NCI-H1930 (cell line): ENCODE results near the gene CBFA2T3.
"Not testable (repeated sequence)": the region's sequence is repeated elsewhere in the genome, so short reads cannot be mapped to it uniquely, and the experiment has no call there.

Experiments
- DNase-seq, 2 experiments: peaks; one replicate each; lab custom pipeline; 2025; lab: John Stamatoyannopoulos, UW

Gene CBFA2T3

GRCh38 chr16:88977018-88977811 lies at the start of gene CBFA2T3:
Gene CBFA2T3 (minus strand): TSS chr16:88977207. CDS start chr16:88976807, 400 bp downstream.
- no peak for DNase-seq

- DNase-seq = no peak
These were observed 49.2 kb upstream of the CBFA2T3 start for GRCh38 chr16:89026121-89026612.

- DNase-seq = no peak
These were observed 48.6 kb upstream of the CBFA2T3 start for GRCh38 chr16:89025636-89026035.

GRCh38 chr16:89024546-89025060 lies 47.6 kb upstream of the CBFA2T3 start:
- no peak for DNase-seq

DNA sequence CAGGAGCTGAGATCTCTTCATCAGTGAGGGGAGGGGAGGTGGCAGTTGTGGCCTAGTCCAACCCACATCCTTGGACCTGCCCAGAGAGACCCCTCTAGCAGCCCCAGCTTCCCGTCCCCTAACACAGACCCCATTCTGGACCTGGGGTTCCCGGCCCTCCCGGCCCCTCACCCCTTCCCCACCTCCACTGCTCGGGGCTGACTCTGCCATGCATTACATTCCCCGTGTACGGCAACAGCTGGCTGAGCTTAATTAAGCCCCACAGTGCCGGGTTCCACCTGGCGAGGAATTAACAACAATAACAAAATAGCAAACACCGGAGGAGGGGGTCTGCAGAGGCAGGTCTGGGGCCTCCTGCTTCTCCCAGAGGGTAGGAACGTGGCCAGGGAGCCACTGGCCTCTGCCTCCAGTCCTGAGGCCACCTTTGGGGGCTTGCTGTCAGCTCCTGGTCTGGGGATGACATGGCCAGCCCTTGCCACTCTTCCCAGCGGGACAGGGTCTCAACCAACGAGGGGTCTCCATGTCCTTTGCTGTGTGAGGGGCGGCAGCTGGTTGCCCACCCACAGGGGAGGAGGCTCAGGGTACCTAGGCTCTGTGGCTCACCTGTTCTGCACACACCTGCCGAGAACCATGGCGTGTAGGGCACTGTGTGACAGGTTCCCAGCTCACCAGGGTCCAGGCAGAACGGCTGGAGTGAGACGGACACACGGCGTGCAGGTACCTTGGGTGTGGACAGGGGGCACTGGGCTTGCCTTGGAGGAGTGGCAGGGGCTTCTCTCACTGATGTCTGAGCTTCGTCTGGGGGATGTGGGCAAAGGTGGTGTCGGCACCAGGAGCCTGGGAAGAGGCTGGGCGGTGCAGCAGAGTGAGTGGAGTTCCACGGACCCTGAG lies 46.9 kb upstream of the CBFA2T3 start:
- DNase-seq = no peak

GRCh38 chr16:89023151-89023551 lies 46.1 kb upstream of the CBFA2T3 start:
- no peak for DNase-seq

- DNase-seq = no peak
These were observed 45.2 kb upstream of the CBFA2T3 start for GRCh38 chr16:89022051-89022836.

DNA sequence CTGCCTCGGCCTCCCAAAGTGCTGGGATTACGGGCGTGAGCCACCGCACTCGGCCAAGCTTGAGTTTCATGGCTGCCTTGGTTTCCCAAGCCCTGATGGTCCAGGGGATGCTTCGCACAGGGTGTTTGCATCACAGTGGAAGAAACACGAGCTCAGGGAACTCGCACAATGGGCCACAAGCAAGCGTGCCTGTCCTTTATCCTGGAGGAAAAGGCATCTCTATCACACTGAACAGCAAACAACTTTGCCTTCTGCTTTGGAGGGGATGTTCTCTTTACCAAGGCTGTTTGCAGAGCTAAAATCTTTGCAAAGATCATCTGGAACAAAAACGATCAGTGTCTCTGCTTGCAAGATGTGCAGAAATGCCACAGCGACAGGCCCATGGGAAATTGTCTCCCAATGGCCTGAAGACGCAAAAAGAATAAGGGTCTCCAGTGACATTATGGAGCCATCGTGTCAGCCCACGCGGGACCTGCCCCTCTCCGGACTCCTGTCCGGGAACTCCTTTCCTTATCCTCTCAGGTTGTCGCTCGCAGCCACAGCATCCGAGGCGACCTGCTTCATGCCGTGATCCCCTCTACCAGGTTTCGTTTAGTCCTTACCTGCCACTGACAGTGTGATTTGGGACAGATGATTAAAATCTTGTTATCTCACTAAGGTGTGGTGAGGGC lies 44.1 kb upstream of the CBFA2T3 start:
- no peak for DNase-seq

GRCh38 chr16:89020068-89020924 lies 43.3 kb upstream of the CBFA2T3 start:
- DNase-seq = no peak

DNA sequence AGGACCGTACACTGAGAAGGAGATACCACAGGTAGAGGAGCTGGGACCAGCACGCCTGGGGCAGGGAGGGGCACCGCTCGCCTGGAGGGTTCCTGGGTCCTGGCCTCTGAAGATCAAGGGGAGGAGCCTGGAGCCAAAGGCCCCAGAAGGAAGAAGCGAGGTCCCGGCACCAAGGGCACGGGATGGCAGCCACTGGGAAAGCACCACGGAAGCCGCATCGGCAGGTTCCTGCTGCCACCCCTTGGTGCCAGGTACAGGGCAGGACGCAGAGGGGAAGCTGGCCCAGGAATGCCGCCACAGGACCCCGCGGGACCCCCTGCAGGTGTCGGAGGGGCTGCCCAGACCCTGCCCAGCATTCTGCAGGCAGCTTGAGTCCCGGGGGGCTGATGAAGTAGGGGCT lies 42.5 kb upstream of the CBFA2T3 start:
- DNase-seq = no peak

- no peak for DNase-seq
These were observed 41.5 kb upstream of the CBFA2T3 start for GRCh38 chr16:89018282-89019158.

GRCh38 chr16:89017543-89018281 lies 40.7 kb upstream of the CBFA2T3 start:
- DNase-seq = no peak

GRCh38 chr16:89016561-89016960 lies 39.6 kb upstream of the CBFA2T3 start:
- not testable (repeated sequence) for DNase-seq

DNA sequence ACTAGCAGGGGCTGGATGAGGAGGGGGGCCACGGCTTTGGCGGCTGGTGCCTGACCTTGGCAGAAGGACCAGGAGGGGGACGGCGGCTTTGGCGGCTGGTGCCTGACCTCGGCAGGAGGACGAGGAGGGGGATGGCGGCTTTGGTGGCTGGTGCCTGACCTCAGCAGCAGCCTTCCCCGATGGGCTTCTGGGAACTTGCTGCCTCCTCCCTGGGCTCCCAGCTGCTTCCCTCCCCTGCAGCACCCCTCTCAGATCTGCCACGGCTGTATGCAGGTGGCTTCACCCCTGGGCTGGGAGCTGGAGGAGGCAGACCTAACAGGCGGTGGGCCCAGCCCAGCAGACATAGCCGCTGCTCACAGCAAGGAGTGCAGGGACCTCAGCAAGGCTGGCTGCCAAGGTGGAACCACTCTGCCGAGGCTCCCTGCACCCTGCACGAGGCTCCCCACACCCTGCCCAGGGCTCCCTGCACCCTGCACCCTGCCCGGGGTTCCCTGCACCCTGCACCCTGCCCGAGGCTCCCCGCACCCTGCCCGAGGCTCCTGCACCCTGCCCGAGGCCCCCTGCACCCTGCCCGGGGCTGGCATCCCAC lies 38.4 kb upstream of the CBFA2T3 start:
- DNase-seq = no peak

GRCh38 chr16:89014403-89015230 lies 37.6 kb upstream of the CBFA2T3 start:
- no peak for DNase-seq

DNA sequence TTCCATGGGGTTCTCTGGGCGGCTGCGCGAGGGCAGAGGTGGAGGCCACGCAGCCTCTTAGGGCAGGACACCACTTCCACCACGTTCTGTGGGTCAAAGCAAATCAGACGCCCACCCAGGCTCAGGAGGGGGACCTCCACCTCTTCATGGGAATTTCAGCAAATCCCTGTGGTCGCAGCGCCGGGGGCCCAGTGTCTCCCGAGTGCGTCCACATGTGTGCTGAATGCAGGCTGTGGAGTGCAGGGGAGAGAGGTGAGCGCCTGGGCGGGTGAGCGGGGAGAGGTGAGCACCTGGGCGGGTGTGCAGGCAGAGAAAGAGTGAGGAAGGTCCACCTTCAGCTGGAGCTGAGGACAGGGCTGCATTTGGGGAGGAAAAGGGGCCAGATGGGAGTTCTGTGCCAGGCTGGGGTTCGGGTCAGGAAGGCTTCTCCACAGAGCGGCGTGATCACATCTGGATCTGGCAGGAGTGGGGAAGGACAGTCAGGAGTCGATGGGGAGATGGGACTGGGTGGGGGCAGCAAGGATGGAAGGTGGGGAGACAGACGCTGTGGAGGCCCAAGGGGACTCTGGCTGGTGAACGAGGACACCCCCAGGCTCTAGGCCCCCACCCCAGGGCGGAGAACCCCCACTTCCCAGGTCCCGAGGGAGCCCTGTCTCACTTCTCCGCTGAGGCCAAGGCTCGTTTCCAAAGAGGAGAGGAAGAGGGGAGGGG lies 36.8 kb upstream of the CBFA2T3 start:
- no peak for DNase-seq

DNA sequence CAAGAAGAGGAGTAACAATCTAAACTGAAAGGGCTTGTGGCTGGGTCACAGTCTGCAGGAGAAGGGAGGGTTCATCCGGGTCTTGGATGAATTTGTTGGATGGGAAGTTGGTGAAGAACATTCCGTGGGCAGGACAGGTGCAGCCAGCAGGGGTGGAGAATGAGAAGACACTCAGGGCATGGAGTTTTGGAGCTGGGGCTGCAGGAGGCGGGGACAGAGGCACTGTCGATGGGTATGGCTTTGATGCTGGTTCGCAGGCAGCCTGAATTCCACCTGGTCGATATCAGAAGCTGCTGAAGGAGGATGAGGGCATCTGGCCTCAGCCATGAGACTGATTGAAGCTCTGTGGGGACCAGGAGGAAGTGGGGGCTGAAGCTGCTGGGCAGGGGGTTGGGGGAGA lies 36.1 kb upstream of the CBFA2T3 start:
- no peak for DNase-seq
